ENCODE results near the gene MBNL2. TPM values are rescaled to one million over a fixed set of nuclear protein-coding genes. Genes with fewer than 3 reads are reported as not detected.

The MBNL2 gene
- total RNA-seq, 2 donors from 2014 or later = 59.6 to 67.7 TPM

DNA sequence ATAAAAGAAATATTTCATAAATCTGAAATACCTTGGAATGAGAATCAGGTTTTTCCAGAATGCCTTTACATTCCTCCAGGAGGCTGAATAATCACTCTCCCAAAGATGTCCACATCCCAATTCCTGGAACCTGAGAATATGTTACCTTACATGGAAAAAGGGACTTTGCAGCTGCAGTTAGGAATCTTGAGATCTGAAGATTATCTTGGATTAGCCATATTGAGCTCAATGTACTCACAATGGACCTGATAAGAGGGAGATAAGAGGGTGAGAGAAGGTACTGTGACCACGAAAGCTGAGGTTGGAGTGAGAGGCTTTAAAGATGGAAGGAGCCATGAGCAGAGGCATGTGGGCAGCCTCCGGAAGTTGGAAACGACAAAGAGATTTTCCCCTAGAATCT is 36.8 kb upstream of the MBNL2 start:
- DNase-seq (ENCODE audit: low spot score) = no peak
- no peak overlapping the region for H3K27ac ChIP-seq
- H3K4me1 ChIP-seq (ENCODE audit: control insufficient read depth in 1 of 2, low read depth in 2 of 2) = no peaks in the 10 kb centered on the region
- ATAC-seq (ENCODE audit: insufficient number of reproducible peaks, low FRiP score, low read depth) = no peak
- TF ChIP-seq, protein P1, sequence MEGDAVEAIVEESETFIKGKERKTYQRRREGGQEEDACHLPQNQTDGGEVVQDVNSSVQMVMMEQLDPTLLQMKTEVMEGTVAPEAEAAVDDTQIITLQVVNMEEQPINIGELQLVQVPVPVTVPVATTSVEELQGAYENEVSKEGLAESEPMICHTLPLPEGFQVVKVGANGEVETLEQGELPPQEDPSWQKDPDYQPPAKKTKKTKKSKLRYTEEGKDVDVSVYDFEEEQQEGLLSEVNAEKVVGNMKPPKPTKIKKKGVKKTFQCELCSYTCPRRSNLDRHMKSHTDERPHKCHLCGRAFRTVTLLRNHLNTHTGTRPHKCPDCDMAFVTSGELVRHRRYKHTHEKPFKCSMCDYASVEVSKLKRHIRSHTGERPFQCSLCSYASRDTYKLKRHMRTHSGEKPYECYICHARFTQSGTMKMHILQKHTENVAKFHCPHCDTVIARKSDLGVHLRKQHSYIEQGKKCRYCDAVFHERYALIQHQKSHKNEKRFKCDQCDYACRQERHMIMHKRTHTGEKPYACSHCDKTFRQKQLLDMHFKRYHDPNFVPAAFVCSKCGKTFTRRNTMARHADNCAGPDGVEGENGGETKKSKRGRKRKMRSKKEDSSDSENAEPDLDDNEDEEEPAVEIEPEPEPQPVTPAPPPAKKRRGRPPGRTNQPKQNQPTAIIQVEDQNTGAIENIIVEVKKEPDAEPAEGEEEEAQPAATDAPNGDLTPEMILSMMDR (IDR thresholded peaks at IDR 0.05) = no peak
- no peaks in the 10 kb centered on the region for H3K36me3 ChIP-seq
- H3K9me3 ChIP-seq = no peaks in the 10 kb centered on the region
- no peaks in the 10 kb centered on the region for H3K27me3 ChIP-seq (replicated peaks; ENCODE audit: insufficient read depth)
- no peak overlapping the region for H3K4me3 ChIP-seq

DNA sequence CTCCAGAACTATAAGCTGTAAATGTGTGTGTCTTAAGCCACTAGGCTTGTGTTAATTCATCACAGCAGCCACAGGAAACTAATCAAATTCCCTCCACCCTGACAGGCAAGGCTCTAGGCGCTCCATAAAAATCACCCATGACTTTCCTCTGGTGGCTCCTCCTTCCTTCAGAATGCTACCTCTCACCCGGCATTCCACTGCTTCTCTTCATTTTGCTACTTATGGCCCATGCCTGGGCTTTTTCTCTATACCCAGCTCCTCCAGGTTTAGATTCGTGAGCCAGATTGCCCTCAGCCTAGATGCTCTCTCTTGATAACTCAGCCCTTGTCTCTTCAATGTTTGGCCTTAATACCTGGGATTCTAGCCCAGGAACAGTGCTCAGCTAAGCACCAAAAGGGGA is 36.4 kb upstream of the MBNL2 start:
- no peaks in the 10 kb centered on the region for H3K27me3 ChIP-seq (replicated peaks; ENCODE audit: insufficient read depth)
- DNase-seq (ENCODE audit: low spot score) (no peak), ATAC-seq (ENCODE audit: insufficient number of reproducible peaks, low FRiP score, low read depth) (no peak)
- TF ChIP-seq, protein P1 (IDR thresholded peaks at IDR 0.05) = no peak
- H3K4me1 ChIP-seq (ENCODE audit: control insufficient read depth in 1 of 2, low read depth in 2 of 2) = no peaks in the 10 kb centered on the region
- H3K36me3 ChIP-seq = no peaks in the 10 kb centered on the region
- no peak overlapping the region for H3K4me3 ChIP-seq
- H3K9me3 ChIP-seq = no peaks in the 10 kb centered on the region
- H3K27ac ChIP-seq = no peak overlapping the region

DNA sequence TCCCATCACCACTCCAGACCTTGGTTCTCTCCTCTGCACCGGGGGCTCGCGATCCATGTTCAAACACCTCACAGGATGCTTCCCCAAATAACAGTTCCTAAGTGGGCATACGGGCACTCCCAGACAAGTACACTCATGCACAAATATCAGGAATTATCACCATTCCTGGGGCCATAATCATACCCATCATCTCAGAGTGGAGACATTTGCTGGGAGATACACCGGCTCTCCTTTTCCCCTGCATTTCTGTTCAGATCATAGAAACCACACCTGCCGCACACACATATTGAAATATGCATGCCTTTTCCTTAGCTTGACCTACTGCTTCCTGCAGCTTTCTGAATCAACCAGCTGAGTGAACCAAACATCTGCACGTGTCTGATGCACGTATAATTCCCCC is 33.9 kb upstream of the MBNL2 start:
- H3K4me1 ChIP-seq (ENCODE audit: control insufficient read depth in 1 of 2, low read depth in 2 of 2) = no peaks in the 10 kb centered on the region
- H3K9me3 ChIP-seq = no peaks in the 10 kb centered on the region
- ATAC-seq (ENCODE audit: insufficient number of reproducible peaks, low FRiP score, low read depth) = no peak
- H3K27me3 ChIP-seq (replicated peaks; ENCODE audit: insufficient read depth) = no peaks in the 10 kb centered on the region
- H3K36me3 ChIP-seq = no peaks in the 10 kb centered on the region
- no peak overlapping the region for H3K4me3 ChIP-seq
- no peak for DNase-seq (ENCODE audit: low spot score)
- no peak overlapping the region for H3K27ac ChIP-seq
- TF ChIP-seq, protein P1 (IDR thresholded peaks at IDR 0.05) = no peak

DNA sequence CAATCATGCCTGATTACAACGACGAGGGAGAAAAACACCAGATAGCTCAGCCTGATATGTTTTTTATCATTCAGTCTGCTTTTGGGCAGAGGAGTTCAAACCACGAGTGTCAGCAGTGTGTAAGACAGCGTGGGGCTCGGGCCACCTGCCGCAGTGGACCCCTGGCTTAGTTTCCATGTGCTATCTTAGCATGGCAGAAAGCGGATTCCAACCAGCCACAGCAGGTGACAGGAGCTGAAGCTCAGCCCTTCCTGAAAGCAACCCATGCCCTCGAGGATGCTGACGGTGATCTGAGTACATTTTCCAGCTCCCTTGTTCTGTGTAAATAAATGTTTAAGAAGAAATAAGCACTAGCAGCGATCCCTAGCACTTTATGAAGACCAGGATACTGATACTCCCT is 32.2 kb upstream of the MBNL2 start:
- Histone ChIP-seq H3K27me3 (replicated peaks; ENCODE audit: insufficient read depth) (no peaks in the 10 kb centered on the region), H3K4me3 (no peak overlapping the region), H3K27ac (no peak overlapping the region), H3K4me1 (ENCODE audit: control insufficient read depth in 1 of 2, low read depth in 2 of 2) (no peaks in the 10 kb centered on the region), H3K36me3 (no peaks in the 10 kb centered on the region), H3K9me3 (no peaks in the 10 kb centered on the region)
- no peak for DNase-seq (ENCODE audit: low spot score)
- ATAC-seq (ENCODE audit: insufficient number of reproducible peaks, low FRiP score, low read depth) = no peak
- TF ChIP-seq, protein P1 (IDR thresholded peaks at IDR 0.05) = no peak

DNA sequence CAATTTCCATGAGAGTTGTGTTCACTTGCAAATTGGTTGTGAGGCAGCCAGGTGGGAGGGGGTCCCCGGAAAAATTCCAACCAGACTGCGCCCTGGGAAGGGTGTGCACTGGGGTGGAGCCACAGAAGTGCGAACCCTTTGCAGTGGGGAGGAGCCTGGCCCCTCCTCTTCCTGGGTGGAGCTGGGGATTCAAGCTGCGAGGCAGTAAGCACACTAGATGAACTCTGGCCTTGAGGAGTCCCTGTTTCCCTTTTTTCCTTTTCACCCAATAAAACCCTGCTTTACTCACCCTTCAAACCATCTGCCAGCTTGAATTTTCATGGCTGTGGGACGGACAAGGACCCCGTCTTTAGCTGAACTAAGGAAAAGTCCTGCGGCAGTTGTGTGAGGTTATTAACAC is 31.0 kb upstream of the MBNL2 start:
- Histone ChIP-seq H3K27me3 (replicated peaks; ENCODE audit: insufficient read depth) (no peaks in the 10 kb centered on the region), H3K9me3 (no peaks in the 10 kb centered on the region), H3K36me3 (no peaks in the 10 kb centered on the region), H3K27ac (no peak overlapping the region), H3K4me3 (no peak overlapping the region), H3K4me1 (ENCODE audit: control insufficient read depth in 1 of 2, low read depth in 2 of 2) (no peaks in the 10 kb centered on the region)
- TF ChIP-seq, protein P1 (IDR thresholded peaks at IDR 0.05) = no peak
- no peak for DNase-seq (ENCODE audit: low spot score)
- no peak for ATAC-seq (ENCODE audit: insufficient number of reproducible peaks, low FRiP score, low read depth)
